ENCODE measurements around the gene SMAD5.

The SMAD5 gene

GRCh38 chr5:136104306-136104965 lies 28.2 kb upstream of the SMAD5 start:
- no peak overlapping the region for H3K4me3 ChIP-seq
- no peak for TF ChIP-seq CTCF (IDR thresholded peaks at IDR 0.05)
- no peak overlapping the region for H3K27ac ChIP-seq
- DNase-seq (ENCODE audit: low spot score): no peak

- no peak for DNase-seq (ENCODE audit: low spot score)
- Histone ChIP-seq H3K27ac (no peak overlapping the region), H3K4me3 (no peak overlapping the region)
- TF ChIP-seq CTCF (IDR thresholded peaks at IDR 0.05): no peak
Observed at GRCh38 chr5:136106351-136107031, 26.2 kb upstream of the SMAD5 start.

- no peak overlapping the region for H3K27ac ChIP-seq
- no peak for TF ChIP-seq CTCF (IDR thresholded peaks at IDR 0.05)
- H3K4me3 ChIP-seq: no peak overlapping the region
- no peak for DNase-seq (ENCODE audit: low spot score)
Observed at GRCh38 chr5:136108180-136108611, 24.4 kb upstream of the SMAD5 start.

- Histone ChIP-seq H3K4me3 (no peak overlapping the region), H3K27ac (no peak overlapping the region)
- DNase-seq (ENCODE audit: low spot score): no peak
- TF ChIP-seq CTCF (IDR thresholded peaks at IDR 0.05): no peak
Observed at GRCh38 chr5:136108766-136109165, 23.9 kb upstream of the SMAD5 start.

GRCh38 chr5:136109453-136110135 lies 23.1 kb upstream of the SMAD5 start:
- no peak for TF ChIP-seq CTCF (IDR thresholded peaks at IDR 0.05)
- Histone ChIP-seq H3K27ac (no peak overlapping the region), H3K4me3 (no peak overlapping the region)
- DNase-seq (ENCODE audit: low spot score): no peak

GRCh38 chr5:136113606-136114005 lies 19.0 kb upstream of the SMAD5 start:
- Histone ChIP-seq H3K27ac (no peak overlapping the region), H3K4me3 (no peak overlapping the region)
- DNase-seq (ENCODE audit: low spot score): no peak
- no peak for TF ChIP-seq CTCF (IDR thresholded peaks at IDR 0.05)

Data from coronary artery (tissue), 2 donors.